Natural killer cell treated with Interleukin-12 subunit alpha and Interleukin-12 subunit beta and Interleukin-15 and Interleukin-18, amount 100 ng/mL, for 72 hours (primary cell): Measurements from ENCODE around the gene TEK. TPM values are rescaled to one million over a fixed set of nuclear protein-coding genes. Genes with fewer than 3 reads are reported as not detected.

Source experiments
- ATAC-seq, 2 donors: fragments of 150-1000 bp; cut with Tn5 transposase in 1 of 2; sonication (Bioruptor Pico), chemical (Tn5 transposase) in 1 of 2; 2 replicates each; pipeline ENCODE4 v1.10.0; 2021
- DNase-seq: peaks from one replicate; pipeline ENCODE4 v3.0.0; 2022; ENCODE audit warnings: low spot score
- H3K27ac Mint-ChIP-seq, 2 donors: 1 replicate in 1 of 2; 2 replicates in 1 of 2; pipeline ENCODE4 v1.8.0; 2022; ENCODE audit warnings: mixed read lengths in 2 of 2, mild to moderate bottlenecking in 1 of 2, moderate library complexity in 1 of 2
- H3K27me3 Mint-ChIP-seq, 2 donors: 1 replicate in 1 of 2; 2 replicates in 1 of 2; pipeline ENCODE4 v1.8.0; 2022; ENCODE audit warnings: mixed read lengths in 2 of 2
- H3K36me3 Mint-ChIP-seq: one replicate; pipeline ENCODE4 v1.8.0; 2022; ENCODE audit warnings: mixed read lengths
- H3K4me1 Mint-ChIP-seq, 2 donors: 1 replicate in 1 of 2; 2 replicates in 1 of 2; pipeline ENCODE4 v1.8.0; 2022; ENCODE audit warnings: low read depth in 2 of 2, mixed read lengths in 2 of 2, mild to moderate bottlenecking in 1 of 2
- H3K4me3 Mint-ChIP-seq: one replicate; pipeline ENCODE4 v1.8.0; 2022; ENCODE audit warnings: mixed read lengths
- H3K9me3 Mint-ChIP-seq: 2 replicates; pipeline ENCODE4 v1.8.0; 2022; ENCODE audit warnings: mixed read lengths
- total RNA-seq, 2 donors: library from RNA; stranded (reverse); gene quantifications; one replicate each; pipeline ENCODE4 v1.2.3, GENCODE V29; 2022

TEK gene
- total RNA-seq, 2 donors from 2014 or later: not detected

- no peaks in the 10 kb centered on the region for H3K4me1 Mint-ChIP-seq
These were observed 139.7 kb downstream of the TEK start for GRCh38 chr9:27248702-27249101.

GRCh38 chr9:27258662-27259061 lies 149.6 kb downstream of the TEK start:
- Mint-ChIP-seq H3K4me3 (no peak overlapping the region), H3K27me3 (no peaks in the 10 kb centered on the region), H3K27ac (no peak overlapping the region), H3K4me1 (no peaks in the 10 kb centered on the region), H3K9me3 (peaks cover 6% of the 10 kb centered on the region), H3K36me3 (peaks cover 4% of the 10 kb centered on the region)
- no peak for DNase-seq
- no peak for ATAC-seq

More at GRCh38 chr9:27248702-27249101, 139.7 kb downstream of the TEK start:
- H3K36me3 Mint-ChIP-seq: no peaks in the 10 kb centered on the region
- H3K4me3 Mint-ChIP-seq: no peak overlapping the region
- no peak for DNase-seq
- peaks cover 6% of the 10 kb centered on the region for H3K9me3 Mint-ChIP-seq
- ATAC-seq: no peak
- H3K27me3 Mint-ChIP-seq: no peaks in the 10 kb centered on the region
- H3K27ac Mint-ChIP-seq: no peak overlapping the region

- no peaks in the 10 kb centered on the region for H3K9me3 Mint-ChIP-seq
- no peaks in the 10 kb centered on the region for H3K36me3 Mint-ChIP-seq
- no peak for DNase-seq
- no peak overlapping the region for H3K4me3 Mint-ChIP-seq
- H3K4me1 Mint-ChIP-seq: no peaks in the 10 kb centered on the region
- no peaks in the 10 kb centered on the region for H3K27me3 Mint-ChIP-seq
- no peak for ATAC-seq
- H3K27ac Mint-ChIP-seq: no peak overlapping the region
These were observed 151.9 kb downstream of the TEK start for GRCh38 chr9:27260789-27261516.

- no peaks in the 10 kb centered on the region for H3K4me1 Mint-ChIP-seq
- no peaks in the 10 kb centered on the region for H3K9me3 Mint-ChIP-seq
- no peaks in the 10 kb centered on the region for H3K27me3 Mint-ChIP-seq
- no peak overlapping the region for H3K4me3 Mint-ChIP-seq
- H3K36me3 Mint-ChIP-seq: no peaks in the 10 kb centered on the region
- DNase-seq (no peak), ATAC-seq (no peak)
- H3K27ac Mint-ChIP-seq: no peak overlapping the region
These were observed 152.6 kb downstream of the TEK start for GRCh38 chr9:27261517-27262211.

GRCh38 chr9:27272103-27272502 lies 163.1 kb downstream of the TEK start:
- no peak overlapping the region for H3K27ac Mint-ChIP-seq

GRCh38 chr9:27273186-27273585 lies 164.2 kb downstream of the TEK start:
- H3K36me3 Mint-ChIP-seq: no peaks in the 10 kb centered on the region
- H3K4me3 Mint-ChIP-seq: no peak overlapping the region
- H3K27ac Mint-ChIP-seq: no peak overlapping the region
- no peaks in the 10 kb centered on the region for H3K9me3 Mint-ChIP-seq
- ATAC-seq (no peak), DNase-seq (no peak)
- H3K27me3 Mint-ChIP-seq: no peaks in the 10 kb centered on the region
- H3K4me1 Mint-ChIP-seq: peaks cover 3 to 5% of the 10 kb centered on the region in 2 donors

More at GRCh38 chr9:27272103-27272502, 163.1 kb downstream of the TEK start:
- Mint-ChIP-seq H3K27me3 (no peaks in the 10 kb centered on the region), H3K36me3 (no peaks in the 10 kb centered on the region), H3K4me1 (peaks cover 3 to 5% of the 10 kb centered on the region in 2 donors), H3K4me3 (no peak overlapping the region), H3K9me3 (no peaks in the 10 kb centered on the region)
- no peak for ATAC-seq
- DNase-seq: no peak

GRCh38 chr9:27276193-27277030 lies 167.4 kb downstream of the TEK start:
- Mint-ChIP-seq H3K9me3 (no peaks in the 10 kb centered on the region), H3K27ac (no peak overlapping the region), H3K36me3 (no peaks in the 10 kb centered on the region), H3K4me3 (no peak overlapping the region), H3K27me3 (no peaks in the 10 kb centered on the region), H3K4me1 (peaks cover 3 to 5% of the 10 kb centered on the region in 2 donors)
- ATAC-seq (no peak), DNase-seq (no peak)

GRCh38 chr9:27278374-27278773 lies 169.3 kb downstream of the TEK start:
- Mint-ChIP-seq H3K4me3 (no peak overlapping the region), H3K9me3 (no peaks in the 10 kb centered on the region), H3K4me1 (peaks cover 3 to 5% of the 10 kb centered on the region in 2 donors), H3K27ac (no peak overlapping the region), H3K27me3 (no peaks in the 10 kb centered on the region), H3K36me3 (no peaks in the 10 kb centered on the region)
- ATAC-seq (no peak), DNase-seq (no peak)

- Mint-ChIP-seq H3K9me3 (no peaks in the 10 kb centered on the region), H3K4me1 (peaks cover 3 to 5% of the 10 kb centered on the region in 2 donors), H3K36me3 (no peaks in the 10 kb centered on the region), H3K27me3 (no peaks in the 10 kb centered on the region), H3K27ac (no peak overlapping the region), H3K4me3 (no peak overlapping the region)
- DNase-seq: no peak
- ATAC-seq: no peak
These were observed 170.6 kb downstream of the TEK start for GRCh38 chr9:27279611-27280010.

Other genes starting within 250 kb of the TEK start
- 10 to 100 TPM; 12.2 to 15.8 TPM for gene CAAP1, start 216.4 kb upstream of the TEK start, total RNA-seq
- gene PLAA, start 162.0 kb upstream of the TEK start, total RNA-seq: 10 to 100 TPM; 42.5 to 47.2 TPM
- gene IFT74, start 152.8 kb upstream of the TEK start, total RNA-seq: 10 to 100 TPM in 1 of 2 donors, 1 to 10 TPM in 1; 6.5 to 11.7 TPM
- gene LRRC19, start 103.6 kb upstream of the TEK start, total RNA-seq: not detected
- not detected for gene EQTN, start 187.9 kb downstream of the TEK start, total RNA-seq